RWPE1 (cell line): ENCODE results near the gene ARAP2.

Experiments
- CTCF ChIA-PET: fragments of 350-600 bp; sonication (Branson Sonifier 250); formaldehyde crosslinking; extraction: SDS; loops from one replicate; lab custom pipeline; 2021; lab: Yijun Ruan, JAX
- POLR2A ChIA-PET: fragments of 400-600 bp; formaldehyde crosslinking; extraction: SDS; loops from one replicate; lab custom pipeline; 2020; ENCODE audit warnings: antibody characterized with exemption; ENCODE audit not compliant: low non-redundant PET; lab: Yijun Ruan, JAX
- DNase-seq: peaks from one replicate; pipeline ENCODE4 v3.0.0; 2012; ENCODE audit warnings: low spot score
- H3K27ac ChIP-seq: fragments of 450-650 bp; 2 replicates; pipeline ENCODE4 v1.5.1; 2017
- TF ChIP-seq, protein P1 (sequence below): fragments of 450-650 bp; conservative IDR thresholded peaks from 2 replicates; pipeline ENCODE4 v1.5.1; 2017; ENCODE audit warnings: low read depth, mild to moderate bottlenecking

ARAP2 gene

DNA sequence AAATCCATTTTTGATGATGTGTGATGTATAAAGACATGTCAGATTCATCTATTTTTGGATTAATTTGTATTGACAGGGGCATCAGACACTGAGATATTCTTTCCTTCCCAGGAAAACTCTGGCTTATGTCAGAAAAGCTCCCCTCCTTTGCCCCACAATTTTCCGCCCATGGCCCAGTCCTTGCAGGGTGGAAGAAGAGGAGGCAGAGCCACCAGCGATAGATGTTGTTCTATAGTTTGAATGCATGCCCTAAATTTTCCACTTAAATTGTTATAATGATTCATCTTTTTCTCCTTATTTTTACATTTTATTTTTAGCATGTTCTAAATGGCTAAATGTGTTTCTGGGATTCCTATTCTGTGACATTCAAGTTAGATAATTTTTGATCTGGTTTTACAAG lies 149.3 kb downstream of the ARAP2 start:
- DNase-seq, result no peak
- ChIA-PET POLR2A (no interaction called here), CTCF (no interaction called here)
- TF ChIP-seq, protein P1, sequence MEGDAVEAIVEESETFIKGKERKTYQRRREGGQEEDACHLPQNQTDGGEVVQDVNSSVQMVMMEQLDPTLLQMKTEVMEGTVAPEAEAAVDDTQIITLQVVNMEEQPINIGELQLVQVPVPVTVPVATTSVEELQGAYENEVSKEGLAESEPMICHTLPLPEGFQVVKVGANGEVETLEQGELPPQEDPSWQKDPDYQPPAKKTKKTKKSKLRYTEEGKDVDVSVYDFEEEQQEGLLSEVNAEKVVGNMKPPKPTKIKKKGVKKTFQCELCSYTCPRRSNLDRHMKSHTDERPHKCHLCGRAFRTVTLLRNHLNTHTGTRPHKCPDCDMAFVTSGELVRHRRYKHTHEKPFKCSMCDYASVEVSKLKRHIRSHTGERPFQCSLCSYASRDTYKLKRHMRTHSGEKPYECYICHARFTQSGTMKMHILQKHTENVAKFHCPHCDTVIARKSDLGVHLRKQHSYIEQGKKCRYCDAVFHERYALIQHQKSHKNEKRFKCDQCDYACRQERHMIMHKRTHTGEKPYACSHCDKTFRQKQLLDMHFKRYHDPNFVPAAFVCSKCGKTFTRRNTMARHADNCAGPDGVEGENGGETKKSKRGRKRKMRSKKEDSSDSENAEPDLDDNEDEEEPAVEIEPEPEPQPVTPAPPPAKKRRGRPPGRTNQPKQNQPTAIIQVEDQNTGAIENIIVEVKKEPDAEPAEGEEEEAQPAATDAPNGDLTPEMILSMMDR, result no peak
- no peak overlapping the region for H3K27ac ChIP-seq

DNA sequence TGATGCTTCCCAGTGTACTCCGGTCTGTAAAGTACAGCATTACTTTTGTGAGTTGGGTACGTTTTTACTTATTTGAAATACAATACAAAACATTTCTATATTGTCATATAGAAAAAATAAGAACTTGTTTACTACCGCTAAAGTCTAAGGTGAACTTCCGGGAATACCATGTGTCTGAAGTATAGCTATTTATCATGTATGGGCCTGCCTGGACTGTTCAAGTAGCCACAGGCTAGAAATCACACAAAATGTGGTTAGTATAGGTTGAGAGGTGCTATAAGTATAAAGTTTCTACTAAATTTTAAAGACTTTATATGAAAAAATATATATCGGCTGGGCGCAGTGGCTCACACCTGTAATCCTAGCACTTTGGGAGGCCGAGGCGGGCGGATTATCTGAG lies 152.3 kb downstream of the ARAP2 start:
- POLR2A ChIA-PET, result no interaction called here
- DNase-seq, result no peak
- CTCF ChIA-PET, result interaction anchor here (1.1 kb wide), 1 partner anchor 308 kb away, joined by 3 read pairs; no protein-coding TSS in a partner anchor
- no peak overlapping the region for H3K27ac ChIP-seq
- TF ChIP-seq, protein P1, result no peak

DNA sequence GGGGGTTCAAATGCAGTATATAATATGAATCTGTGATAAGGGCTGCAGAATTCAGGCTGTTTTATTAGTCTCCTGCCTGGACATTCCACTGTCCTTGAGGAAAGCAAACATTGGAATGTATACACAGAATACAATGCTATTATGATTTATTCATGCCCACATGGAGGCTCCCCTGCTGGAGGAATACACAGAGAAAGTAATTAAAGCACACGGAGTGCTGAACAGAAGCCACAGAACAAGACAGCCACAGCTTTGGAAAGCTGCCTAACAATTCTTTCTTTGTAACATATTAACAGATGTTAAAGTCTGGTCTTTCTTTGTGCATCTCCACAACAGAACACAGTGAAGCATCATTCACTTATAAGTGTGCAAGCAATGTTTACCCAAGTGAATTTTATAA lies 155.8 kb downstream of the ARAP2 start:
- ChIA-PET CTCF (no interaction called here), POLR2A (no interaction called here)
- no peak overlapping the region for H3K27ac ChIP-seq
- TF ChIP-seq, protein P1, result no peak
- no peak for DNase-seq

DNA sequence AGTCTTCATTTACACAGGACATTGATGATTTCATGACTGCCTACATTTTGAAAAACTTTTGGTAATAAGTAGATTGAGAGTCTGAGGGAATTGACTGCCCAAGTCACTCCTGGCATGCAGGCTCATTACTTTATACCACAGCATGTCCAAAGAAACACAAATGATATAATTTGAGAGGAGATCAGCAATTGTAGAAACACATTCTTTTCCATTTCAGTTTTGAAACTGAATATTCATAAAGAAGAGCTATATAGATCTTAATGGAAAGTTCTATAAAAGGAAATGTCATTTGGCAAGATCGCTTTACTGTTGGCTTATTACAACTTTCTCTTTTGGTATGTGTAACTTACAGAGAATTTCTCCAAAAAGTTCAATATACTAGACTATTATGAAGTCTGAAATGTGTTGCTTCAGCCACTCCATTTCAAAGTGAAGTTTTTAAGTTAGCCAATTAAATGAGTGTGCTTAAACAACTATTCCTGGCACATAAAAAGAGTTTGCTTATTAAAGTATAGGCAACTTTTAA lies 158.0 kb downstream of the ARAP2 start:
- TF ChIP-seq, protein P1, result no peak
- DNase-seq, result no peak
- ChIA-PET CTCF (no interaction called here), POLR2A (no interaction called here)
- H3K27ac ChIP-seq, result no peak overlapping the region

DNA sequence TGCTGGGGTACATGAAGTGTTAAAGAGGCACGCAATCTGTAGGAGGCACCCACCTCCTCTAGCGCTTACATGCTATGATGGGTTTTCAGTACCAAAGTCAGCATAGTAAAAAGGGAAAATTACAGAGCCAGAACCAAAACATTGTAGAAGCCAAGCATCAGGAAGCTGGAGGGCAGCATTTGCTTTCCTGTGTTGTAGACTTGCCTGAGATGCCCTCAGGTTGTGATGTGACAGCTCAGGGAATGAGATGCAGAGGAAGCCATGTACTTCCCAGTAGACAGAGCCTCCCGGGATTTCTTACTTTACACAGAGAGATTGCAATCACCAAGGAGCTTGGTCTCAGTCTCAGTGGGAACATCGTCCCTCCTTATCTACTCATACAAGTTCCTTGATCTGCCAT lies 161.5 kb downstream of the ARAP2 start:
- ChIA-PET CTCF (no interaction called here), POLR2A (no interaction called here)
- TF ChIP-seq, protein P1, result no peak
- no peak overlapping the region for H3K27ac ChIP-seq
- DNase-seq, result no peak

DNA sequence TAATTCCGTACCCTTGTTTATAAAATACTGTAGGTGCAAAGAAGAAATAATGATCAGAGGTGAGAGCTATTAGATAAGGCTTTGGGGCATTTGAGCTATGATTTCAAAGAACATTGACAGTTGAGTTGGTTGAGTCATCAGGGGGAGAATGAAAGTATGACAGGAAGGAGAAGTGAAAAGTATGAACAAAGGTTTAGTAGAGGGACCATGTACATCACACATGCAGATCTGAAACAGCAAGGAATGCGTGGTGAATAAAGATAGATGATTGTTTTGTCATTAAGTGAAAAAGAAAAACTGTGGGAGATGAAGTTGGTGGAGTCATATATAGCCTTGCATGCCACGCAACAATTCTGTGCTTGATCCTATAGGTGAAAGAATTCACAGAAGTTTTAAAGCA lies 163.1 kb downstream of the ARAP2 start:
- ChIA-PET POLR2A (no interaction called here), CTCF (no interaction called here)
- TF ChIP-seq, protein P1, result no peak
- no peak overlapping the region for H3K27ac ChIP-seq
- no peak for DNase-seq
